Measurements from ENCODE around the gene ACTR3. TPM values are rescaled to one million over a fixed set of nuclear protein-coding genes. Genes with fewer than 3 reads are reported as not detected.

Gene ACTR3
- total and polyA plus RNA-seq, 2 of the 4 experiments (the other 2 are of a cell fraction): 246 to 307 TPM

DNA sequence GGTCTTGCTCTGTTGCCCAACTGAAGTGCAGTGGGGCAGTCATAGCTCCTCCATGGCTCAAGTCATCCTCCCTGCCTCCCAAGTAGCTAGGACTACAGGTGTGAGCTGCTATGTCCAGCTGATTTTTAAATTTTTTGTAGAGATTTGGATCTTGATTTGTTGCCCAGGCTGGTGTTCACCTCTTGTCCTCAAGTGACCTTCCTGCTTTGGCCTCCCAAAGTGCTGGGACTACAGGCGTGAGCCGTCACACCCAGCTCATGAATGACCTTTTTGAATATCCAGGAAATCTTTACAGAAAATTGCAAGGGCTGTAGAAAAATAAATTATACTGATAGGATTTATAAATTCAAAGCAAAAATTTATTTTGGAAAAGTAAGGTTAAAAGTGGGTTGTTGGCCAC, 17.4 kb downstream of the ACTR3 start:
- Histone ChIP-seq H2AFZ (replicated peaks; ENCODE audit: low read length, poor library complexity) (no peak overlapping the region), H4K5ac (ENCODE audit: low read depth, low read length) (no peak overlapping the region), H3K14ac (replicated peaks; ENCODE audit: low read depth, low read length) (peak overlapping the region; percentile 53; the same call in 1 of the 2 replicates), H2AK5ac (ENCODE audit: low read depth, low read length) (no peak overlapping the region), H3K27me3 (ENCODE audit: control insufficient read depth, insufficient read depth, low read length) (no peaks in the 10 kb centered on the region), H3K9ac (ENCODE audit: low read depth, low read length) (no peak overlapping the region), H2BK5ac (ENCODE audit: low read depth, low read length, poor library complexity, severe bottlenecking) (no peak overlapping the region), H4K91ac (ENCODE audit: insufficient read depth, low read depth, low read length) (no peak overlapping the region), H3K4me3 (ENCODE audit: insufficient read depth, low read depth, low read length) (no peak overlapping the region), H3K56ac (ENCODE audit: extremely low read depth, insufficient read depth, low read length) (no peak overlapping the region), H3K9me1 (ENCODE audit: insufficient read depth, low read length) (peaks cover 6% of the 10 kb centered on the region; the same call in 1 of the 2 replicates), H2BK120ac (ENCODE audit: low read depth, low read length) (no peak overlapping the region), H4K20me1 (ENCODE audit: insufficient read depth, low read length) (peaks cover 97% of the 10 kb centered on the region), H3K9me3 (ENCODE audit: control insufficient read depth, insufficient read depth, low read length) (no peaks in the 10 kb centered on the region), H3K4me2 (ENCODE audit: low read depth, low read length) (no peak overlapping the region), H4K8ac (ENCODE audit: low read depth in 2 of 2, low read length in 2 of 2) (no peak overlapping the region), H3K27ac (ENCODE audit: insufficient read depth, low read length) (no peak overlapping the region), H3K4me1 (ENCODE audit: control insufficient read depth, insufficient read depth, low read length) (no peaks in the 10 kb centered on the region; the same call in 1 of the 2 replicates), H2AK9ac (replicated peaks; ENCODE audit: low read depth, low read length, poor library complexity) (no peak overlapping the region), H3K79me1 (ENCODE audit: low read depth in 1 of 2, low read length in 2 of 2) (peaks cover 0 to 19% of the 10 kb centered on the region in 2 experiments; a peak in 2 of 4 replicates), H3K4ac (ENCODE audit: low read depth, low read length) (no peak overlapping the region), H2BK15ac (ENCODE audit: low read depth, low read length) (no peak overlapping the region), H3K36me3 (ENCODE audit: control insufficient read depth, insufficient read depth, low read length) (peaks cover 3% of the 10 kb centered on the region; the same call in 1 of the 2 replicates), H3K18ac (ENCODE audit: low read depth, low read length) (no peak overlapping the region), H3K23ac (ENCODE audit: low read depth, low read length) (no peak overlapping the region), H2BK20ac (ENCODE audit: low read depth, low read length) (no peak overlapping the region)
- dilution Hi-C loops (cut with HindIII; ENCODE audit: low sequenced_read_pairs, unreplicated experiment) (no loop called here), intact Hi-C loops (cut with micrococcal nuclease) (no loop called here), in situ Hi-C loops (cut with MboI; ENCODE audit: low sequenced_read_pairs) (no loop called here)
- whole genome bisulfite sequencing, 2 experiments (ENCODE audit: extremely low coverage in 2 of 2, insufficient read length in 1 of 2): no CpG with 5 or more reads among the region's 2 CpGs
- TF ChIP-seq MAFK (IDR thresholded peaks at IDR 0.05; ENCODE audit: low read depth, low read length): no peak
- TF ChIP-seq, protein P1, sequence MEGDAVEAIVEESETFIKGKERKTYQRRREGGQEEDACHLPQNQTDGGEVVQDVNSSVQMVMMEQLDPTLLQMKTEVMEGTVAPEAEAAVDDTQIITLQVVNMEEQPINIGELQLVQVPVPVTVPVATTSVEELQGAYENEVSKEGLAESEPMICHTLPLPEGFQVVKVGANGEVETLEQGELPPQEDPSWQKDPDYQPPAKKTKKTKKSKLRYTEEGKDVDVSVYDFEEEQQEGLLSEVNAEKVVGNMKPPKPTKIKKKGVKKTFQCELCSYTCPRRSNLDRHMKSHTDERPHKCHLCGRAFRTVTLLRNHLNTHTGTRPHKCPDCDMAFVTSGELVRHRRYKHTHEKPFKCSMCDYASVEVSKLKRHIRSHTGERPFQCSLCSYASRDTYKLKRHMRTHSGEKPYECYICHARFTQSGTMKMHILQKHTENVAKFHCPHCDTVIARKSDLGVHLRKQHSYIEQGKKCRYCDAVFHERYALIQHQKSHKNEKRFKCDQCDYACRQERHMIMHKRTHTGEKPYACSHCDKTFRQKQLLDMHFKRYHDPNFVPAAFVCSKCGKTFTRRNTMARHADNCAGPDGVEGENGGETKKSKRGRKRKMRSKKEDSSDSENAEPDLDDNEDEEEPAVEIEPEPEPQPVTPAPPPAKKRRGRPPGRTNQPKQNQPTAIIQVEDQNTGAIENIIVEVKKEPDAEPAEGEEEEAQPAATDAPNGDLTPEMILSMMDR (conservative IDR thresholded peaks at IDR 0.05; ENCODE audit: low read depth, low read length): no peak
- no peak for TF ChIP-seq BHLHE40 (IDR thresholded peaks at IDR 0.05; ENCODE audit: low read depth, low read length)
- no peak for TF ChIP-seq POLR2A (IDR thresholded peaks at IDR 0.05; ENCODE audit: low read depth, low read length)
- no peak for TF ChIP-seq NFE2L2 (IDR thresholded peaks at IDR 0.05; ENCODE audit: low read depth, low read length)
- no peak for TF ChIP-seq RFX5 (IDR thresholded peaks at IDR 0.05; ENCODE audit: low read depth, low read length)
- TF ChIP-seq, protein P2, sequence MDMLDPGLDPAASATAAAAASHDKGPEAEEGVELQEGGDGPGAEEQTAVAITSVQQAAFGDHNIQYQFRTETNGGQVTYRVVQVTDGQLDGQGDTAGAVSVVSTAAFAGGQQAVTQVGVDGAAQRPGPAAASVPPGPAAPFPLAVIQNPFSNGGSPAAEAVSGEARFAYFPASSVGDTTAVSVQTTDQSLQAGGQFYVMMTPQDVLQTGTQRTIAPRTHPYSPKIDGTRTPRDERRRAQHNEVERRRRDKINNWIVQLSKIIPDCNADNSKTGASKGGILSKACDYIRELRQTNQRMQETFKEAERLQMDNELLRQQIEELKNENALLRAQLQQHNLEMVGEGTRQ (IDR thresholded peaks at IDR 0.05; ENCODE audit: low read depth, low read length): no peak
- TF ChIP-seq, protein P3, sequence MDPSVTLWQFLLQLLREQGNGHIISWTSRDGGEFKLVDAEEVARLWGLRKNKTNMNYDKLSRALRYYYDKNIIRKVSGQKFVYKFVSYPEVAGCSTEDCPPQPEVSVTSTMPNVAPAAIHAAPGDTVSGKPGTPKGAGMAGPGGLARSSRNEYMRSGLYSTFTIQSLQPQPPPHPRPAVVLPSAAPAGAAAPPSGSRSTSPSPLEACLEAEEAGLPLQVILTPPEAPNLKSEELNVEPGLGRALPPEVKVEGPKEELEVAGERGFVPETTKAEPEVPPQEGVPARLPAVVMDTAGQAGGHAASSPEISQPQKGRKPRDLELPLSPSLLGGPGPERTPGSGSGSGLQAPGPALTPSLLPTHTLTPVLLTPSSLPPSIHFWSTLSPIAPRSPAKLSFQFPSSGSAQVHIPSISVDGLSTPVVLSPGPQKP (IDR thresholded peaks at IDR 0.05; ENCODE audit: borderline replicate concordance, low read depth, low read length): no peak
- no peak for TF ChIP-seq FOS (IDR thresholded peaks at IDR 0.05; ENCODE audit: low read depth, low read length)
- no peak for TF ChIP-seq MXI1 (IDR thresholded peaks at IDR 0.05; ENCODE audit: borderline replicate concordance, low read depth, low read length)
- no peak for TF ChIP-seq MAZ (IDR thresholded peaks at IDR 0.05; ENCODE audit: borderline replicate concordance, low read depth, low read length)
- TF ChIP-seq RCOR1 (IDR thresholded peaks at IDR 0.05; ENCODE audit: insufficient replicate concordance, low read length): no peak
- TF ChIP-seq CHD1 (IDR thresholded peaks at IDR 0.05; ENCODE audit: low read depth, low read length): no peak
- no peak for TF ChIP-seq CEBPB (IDR thresholded peaks at IDR 0.05; ENCODE audit: low read depth, low read length)
- TF ChIP-seq RAD21 (IDR thresholded peaks at IDR 0.05; ENCODE audit: low read length): no peak
- no peak for TF ChIP-seq SMC3 (IDR thresholded peaks at IDR 0.05; ENCODE audit: low read depth, low read length)
- ATAC-seq (ENCODE audit: low read depth) (no peak), DNase-seq (no peak)
- ChIA-PET CTCF (interaction anchor here (0.8 kb wide), 1 partner anchor 12 kb away, joined by 3 read pairs; no protein-coding TSS in a partner anchor), POLR2A (ENCODE audit: unreplicated experiment) (no interaction called here)
- BruUV-seq (replicated peaks): no TSS peak
